ENCODE data around the gene C4B.
"Not testable (repeated sequence)": the region's sequence is repeated elsewhere in the genome, so short reads cannot be mapped to it uniquely, and the experiment has no call there.

Gene C4B

DNA sequence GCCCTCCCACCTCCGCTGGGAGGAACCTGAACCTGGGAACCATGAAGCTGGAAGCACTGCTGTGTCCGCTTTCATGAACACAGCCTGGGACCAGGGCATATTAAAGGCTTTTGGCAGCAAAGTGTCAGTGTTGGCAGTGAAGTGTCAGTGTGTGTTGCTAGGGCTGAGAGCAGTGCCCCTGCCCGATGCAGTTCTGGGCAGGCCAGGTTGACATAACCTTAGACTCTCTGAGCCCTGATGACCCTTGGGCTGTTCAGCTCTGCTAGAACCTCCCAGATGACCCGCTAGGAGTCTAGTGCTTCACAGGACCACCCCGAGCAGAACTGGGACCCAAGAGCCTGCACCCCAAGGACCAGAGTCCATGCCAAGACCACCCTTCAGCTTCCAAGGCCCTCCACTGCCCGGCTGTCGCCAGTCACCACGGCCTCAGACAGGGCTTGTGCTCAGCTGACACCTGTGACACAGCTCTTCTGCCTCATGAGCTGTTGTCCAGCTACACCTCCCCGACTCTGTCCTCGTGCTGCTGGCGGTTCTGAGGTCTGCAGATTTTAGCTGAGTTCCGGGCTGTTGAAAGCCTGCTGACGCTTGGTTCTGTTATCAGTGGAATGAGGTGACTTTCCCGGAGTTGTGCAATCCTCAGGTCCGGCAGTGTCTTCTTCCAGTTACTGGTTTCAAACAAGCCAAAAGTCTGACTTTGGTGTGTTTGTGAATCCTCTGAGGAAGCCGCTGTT, 20.9 kb downstream of the C4B start:
- not testable (repeated sequence) for DNase-seq (ENCODE audit: low read depth, low spot score)

- not testable (repeated sequence) for DNase-seq (ENCODE audit: low read depth, low spot score)
Observed at GRCh38 chr6:32037136-32037535, 22.5 kb downstream of the C4B start.

DNA sequence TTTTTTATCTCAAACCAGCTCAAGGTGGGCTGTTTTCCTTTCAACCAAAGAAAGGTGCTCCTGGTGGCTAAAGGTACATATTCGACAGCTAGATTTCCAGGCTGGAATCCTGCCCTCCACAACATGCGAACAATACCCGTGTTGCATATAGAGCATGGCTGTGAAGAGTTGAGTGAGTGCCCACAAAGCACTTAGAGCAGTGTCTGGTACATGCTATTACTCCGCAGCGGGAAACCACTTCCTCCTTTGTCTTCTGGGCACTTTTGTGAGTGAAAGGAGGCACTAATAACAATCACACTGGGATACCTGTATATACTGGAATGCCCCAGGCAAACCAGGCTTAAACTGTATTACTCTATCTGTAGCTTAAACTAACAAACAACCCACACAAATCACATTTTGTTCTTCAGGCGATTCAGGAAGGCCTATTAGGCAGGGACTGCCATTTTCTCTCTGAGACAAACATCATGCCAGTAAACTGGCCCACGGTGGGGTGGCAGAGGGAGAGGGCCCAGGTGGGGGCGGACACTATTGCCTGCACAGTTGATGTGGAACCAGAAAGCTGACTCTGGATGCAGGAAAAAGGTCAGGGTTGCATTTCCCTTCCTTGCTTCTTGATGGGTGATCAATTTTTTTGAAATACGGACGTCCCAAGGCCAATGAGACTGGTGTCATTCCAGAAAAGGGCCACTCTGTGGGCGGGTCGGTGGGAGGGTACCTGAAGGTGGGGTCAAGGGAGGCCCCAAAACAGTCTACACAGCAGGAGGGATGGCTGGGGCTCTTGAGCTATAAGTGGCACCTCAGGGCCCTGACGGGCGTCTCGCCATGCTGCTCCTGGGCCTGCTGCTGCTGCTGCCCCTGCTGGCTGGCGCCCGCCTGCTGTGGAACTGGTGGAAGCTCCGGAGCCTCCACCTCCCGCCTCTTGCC, 23.3 kb downstream of the C4B start, which contains the start of gene CYP21A2:
CYP21A2 (plus strand) TSS at position 818 of the 927 bp plus-strand sequence; CDS start at position 826, 8 bp downstream.
- DNase-seq (ENCODE audit: low read depth, low spot score): not testable (repeated sequence)

GRCh38 chr6:32038878-32039277, 24.3 kb downstream of the C4B start:
- DNase-seq (ENCODE audit: low read depth, low spot score): not testable (repeated sequence)

DNA sequence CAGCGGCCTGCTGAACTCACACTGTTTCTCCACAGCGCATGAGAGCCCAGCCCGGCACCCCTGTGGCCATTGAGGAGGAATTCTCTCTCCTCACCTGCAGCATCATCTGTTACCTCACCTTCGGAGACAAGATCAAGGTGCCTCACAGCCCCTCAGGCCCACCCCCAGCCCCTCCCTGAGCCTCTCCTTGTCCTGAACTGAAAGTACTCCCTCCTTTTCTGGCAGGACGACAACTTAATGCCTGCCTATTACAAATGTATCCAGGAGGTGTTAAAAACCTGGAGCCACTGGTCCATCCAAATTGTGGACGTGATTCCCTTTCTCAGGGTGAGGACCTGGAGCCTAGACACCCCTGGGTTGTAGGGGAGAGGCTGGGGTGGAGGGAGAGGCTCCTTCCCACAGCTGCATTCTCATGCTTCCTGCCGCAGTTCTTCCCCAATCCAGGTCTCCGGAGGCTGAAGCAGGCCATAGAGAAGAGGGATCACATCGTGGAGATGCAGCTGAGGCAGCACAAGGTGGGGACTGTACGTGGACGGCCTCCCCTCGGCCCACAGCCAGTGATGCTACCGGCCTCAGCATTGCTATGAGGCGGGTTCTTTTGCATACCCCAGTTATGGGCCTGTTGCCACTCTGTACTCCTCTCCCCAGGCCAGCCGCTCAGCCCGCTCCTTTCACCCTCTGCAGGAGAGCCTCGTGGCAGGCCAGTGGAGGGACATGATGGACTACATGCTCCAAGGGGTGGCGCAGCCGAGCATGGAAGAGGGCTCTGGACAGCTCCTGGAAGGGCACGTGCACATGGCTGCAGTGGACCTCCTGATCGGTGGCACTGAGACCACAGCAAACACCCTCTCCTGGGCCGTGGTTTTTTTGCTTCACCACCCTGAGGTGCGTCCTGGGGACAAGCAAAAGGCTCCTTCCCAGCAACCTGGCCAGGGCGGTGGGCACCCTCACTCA, 25.0 kb downstream of the C4B start:
- DNase-seq (ENCODE audit: low read depth, low spot score): not testable (repeated sequence)

DNA sequence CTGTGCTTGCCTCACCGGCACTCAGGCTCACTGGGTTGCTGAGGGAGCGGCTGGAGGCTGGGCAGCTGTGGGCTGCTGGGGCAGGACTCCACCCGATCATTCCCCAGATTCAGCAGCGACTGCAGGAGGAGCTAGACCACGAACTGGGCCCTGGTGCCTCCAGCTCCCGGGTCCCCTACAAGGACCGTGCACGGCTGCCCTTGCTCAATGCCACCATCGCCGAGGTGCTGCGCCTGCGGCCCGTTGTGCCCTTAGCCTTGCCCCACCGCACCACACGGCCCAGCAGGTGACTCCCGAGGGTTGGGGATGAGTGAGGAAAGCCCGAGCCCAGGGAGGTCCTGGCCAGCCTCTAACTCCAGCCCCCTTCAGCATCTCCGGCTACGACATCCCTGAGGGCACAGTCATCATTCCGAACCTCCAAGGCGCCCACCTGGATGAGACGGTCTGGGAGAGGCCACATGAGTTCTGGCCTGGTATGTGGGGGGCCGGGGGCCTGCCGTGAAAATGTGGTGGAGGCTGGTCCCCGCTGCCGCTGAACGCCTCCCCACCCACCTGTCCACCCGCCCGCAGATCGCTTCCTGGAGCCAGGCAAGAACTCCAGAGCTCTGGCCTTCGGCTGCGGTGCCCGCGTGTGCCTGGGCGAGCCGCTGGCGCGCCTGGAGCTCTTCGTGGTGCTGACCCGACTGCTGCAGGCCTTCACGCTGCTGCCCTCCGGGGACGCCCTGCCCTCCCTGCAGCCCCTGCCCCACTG, 25.9 kb downstream of the C4B start:
- not testable (repeated sequence) for DNase-seq (ENCODE audit: low read depth, low spot score)

GRCh38 chr6:32041050-32041321, 26.4 kb downstream of the C4B start:
- not testable (repeated sequence) for DNase-seq (ENCODE audit: low read depth, low spot score)

DNA sequence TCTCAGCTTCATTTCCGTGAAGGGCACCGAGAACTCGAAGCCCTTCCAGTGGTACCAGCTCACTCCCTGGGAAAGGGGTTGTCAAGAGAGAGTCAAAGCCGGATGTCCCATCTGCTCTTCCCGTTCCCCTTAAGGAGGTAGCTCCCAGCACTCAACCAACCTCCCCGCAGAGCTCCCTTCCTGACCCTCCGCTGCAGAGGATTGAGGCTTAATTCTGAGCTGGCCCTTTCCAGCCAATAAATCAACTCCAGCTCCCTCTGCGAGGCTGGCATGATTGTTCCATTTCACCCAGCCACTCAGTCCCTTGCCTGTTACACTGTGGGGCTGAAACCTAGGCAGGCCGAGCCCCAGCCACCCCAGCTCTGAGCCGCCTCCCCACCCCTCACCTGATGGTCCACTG, 26.8 kb downstream of the C4B start:
- not testable (repeated sequence) for DNase-seq (ENCODE audit: low read depth, low spot score)

DNA sequence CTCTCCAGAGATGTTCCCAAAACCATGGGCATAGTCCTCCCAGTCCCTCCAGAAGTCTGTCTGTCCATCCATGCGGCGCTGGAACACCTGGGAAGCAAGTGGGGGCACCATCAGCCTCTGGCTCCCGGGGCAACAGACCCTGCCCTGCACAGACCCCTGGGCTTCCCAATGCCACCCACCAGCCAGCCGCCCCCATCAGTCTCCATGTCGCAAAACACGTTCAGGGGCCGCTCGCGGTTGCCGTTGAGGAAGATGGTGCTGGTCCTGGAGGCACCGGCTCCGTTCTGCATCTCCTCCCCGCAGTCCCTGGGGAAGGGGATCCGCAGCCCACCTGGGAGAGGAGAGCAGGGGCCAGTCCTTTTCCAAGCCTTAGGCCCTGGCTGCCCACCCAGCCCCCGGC, 27.7 kb downstream of the C4B start:
- not testable (repeated sequence) for DNase-seq (ENCODE audit: low read depth, low spot score)

GRCh38 chr6:32043589-32044380, 29.2 kb downstream of the C4B start:
- not testable (repeated sequence) for DNase-seq (ENCODE audit: low read depth, low spot score)

DNA sequence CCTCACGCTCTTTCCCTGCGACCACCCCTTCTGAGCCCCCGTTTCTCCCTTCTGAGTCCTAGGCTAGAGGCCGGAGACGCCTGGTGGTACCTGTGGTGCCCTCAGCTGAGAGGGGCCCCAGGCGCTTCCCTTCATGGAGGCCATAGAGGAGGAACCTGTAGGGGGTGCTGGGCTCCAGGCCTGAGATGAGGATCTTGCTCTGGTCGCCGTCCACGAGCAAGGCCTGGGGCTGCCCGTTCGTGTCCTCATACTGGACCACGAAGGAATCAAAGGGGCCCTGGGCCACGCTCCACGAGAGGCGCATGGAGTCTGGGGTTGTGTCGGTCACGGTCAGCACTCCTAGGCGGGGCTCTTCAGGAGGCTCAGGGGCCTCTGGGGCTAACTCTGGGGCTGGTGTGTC, 30.3 kb downstream of the C4B start:
- not testable (repeated sequence) for DNase-seq (ENCODE audit: low read depth, low spot score)

DNA sequence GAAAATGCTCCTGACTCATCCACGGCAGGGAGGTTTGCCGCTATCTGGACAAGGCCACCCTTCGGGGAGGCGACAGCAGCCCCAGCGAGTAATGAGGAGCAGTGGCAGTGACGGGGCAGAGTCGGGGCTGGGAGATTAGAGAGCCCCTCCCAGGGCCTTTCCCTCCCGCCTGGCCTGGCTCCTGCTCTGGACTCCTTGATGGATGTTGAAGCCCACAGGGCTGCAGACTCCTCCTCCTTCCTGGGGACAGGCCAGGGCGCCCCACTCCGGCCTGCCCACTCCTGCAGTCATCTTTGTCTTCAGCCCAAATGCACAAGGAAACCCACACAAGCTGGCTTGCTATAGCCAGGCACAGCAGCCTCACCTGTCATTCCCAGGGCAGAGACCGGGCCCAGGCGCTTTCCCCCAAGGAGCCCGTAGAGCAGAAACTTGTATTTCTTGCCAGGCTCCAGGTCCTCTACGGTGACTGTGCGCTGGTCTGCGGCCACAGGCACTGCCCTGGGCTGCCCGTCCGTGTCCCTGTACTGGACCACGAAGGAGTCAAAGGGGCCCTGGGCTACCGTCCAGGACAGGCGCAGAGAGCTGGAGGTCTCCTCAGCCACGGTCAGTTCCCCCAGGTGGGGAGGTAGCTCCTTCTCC, 31.3 kb downstream of the C4B start:
- no peak for DNase-seq (ENCODE audit: low read depth, low spot score)

- DNase-seq (ENCODE audit: low read depth, low spot score): peak; percentile 22
Observed at GRCh38 chr6:32046450-32047083, 32.0 kb downstream of the C4B start.

DNA sequence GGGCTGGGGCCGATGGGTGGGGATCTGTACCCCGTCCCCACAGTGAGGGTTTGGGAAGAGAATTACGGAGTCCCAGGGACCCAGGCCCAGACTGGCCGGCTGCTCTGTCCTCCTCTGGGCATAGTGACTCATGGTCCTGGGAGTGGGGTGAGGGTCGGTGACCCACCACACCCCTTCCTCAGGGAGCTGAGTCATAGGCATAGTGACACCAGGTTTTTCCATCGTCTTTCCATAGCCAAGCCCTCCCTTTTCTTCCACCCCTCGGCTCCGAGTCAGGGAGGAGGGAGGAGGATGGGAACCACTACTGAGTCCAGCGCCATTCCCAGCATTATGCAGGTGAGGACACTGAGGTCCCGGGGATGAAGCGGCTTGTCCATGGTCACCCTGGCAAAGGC, 32.5 kb downstream of the C4B start:
- no peak for DNase-seq (ENCODE audit: low read depth, low spot score)

GRCh38 chr6:32047539-32047854, 32.9 kb downstream of the C4B start:
- no peak for DNase-seq (ENCODE audit: low read depth, low spot score)

DNA sequence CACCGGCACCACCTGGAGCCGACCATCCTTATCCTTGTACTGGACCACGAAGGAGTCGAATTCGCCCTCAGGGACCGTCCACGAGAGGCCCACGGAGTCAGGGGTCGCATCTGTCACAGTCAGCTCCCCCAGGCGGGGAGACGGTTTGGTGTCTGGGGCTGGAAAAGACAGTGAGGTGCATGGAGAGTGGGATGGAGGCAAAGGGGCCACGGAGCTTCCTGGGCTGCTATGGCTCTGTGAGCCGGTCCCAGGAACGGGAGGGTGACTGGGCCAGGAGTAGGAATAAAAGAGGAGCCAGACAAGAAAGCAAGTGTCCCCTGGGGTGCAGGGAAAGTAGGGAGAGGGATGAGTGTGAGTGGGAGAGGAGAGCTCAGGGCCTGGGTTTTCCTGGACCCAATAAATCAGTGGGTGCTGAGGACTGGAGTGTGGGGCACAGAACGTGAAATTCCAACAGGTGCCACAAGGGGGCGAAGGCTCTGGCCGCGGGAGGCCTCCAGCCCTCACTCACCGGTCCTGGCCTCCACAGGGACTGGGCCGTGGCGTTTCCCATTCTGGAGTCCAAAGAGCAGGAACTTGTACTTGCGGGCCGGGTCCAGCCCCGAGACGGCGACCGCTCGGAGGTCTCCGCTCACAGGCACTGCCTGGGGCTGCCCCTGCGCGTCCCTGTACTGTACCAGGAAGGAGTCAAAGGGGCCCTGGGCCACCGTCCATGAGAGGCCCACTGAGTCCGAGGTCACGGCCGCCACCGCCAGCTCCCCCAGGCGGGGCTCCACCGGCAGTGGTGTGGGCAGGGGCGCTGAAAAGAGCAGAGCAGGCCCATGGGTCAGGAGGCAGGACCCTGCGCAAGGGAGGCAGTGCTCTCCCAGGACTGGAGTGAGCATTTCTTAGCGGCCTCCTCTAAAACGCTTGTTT, 33.5 kb downstream of the C4B start:
- DNase-seq (ENCODE audit: low read depth, low spot score): no peak

GRCh38 chr6:32049149-32049548, 34.6 kb downstream of the C4B start:
- DNase-seq (ENCODE audit: low read depth, low spot score): not testable (repeated sequence)

DNA sequence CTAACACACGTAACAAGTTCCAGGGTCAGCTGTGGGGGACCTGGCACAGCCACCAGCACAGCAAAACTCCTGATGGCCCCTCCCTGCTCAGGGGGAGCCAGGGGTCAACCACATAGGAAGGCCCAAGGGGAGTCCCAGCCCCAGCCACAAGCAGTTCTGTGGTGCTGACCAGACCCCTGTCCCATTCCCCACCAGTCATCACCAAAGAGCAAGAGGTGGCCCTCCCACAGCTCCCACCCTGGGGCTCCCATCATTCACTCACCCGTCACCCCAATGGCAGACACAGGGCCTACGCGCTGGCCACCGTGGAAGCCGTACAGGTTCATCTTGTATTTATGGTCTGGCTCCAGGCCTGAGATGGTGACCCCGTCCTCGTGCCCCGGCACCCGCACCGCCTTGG, 35.1 kb downstream of the C4B start:
- not testable (repeated sequence) for DNase-seq (ENCODE audit: low read depth, low spot score)
